ENCODE results near the gene GTF2E1. TPM values are rescaled to one million over a fixed set of nuclear protein-coding genes. Genes with fewer than 3 reads are reported as not detected.

The GTF2E1 gene
- total and polyA plus RNA-seq, 7 experiments from 2014 or later: 8.4 to 27.3 (median 13.8) TPM

GRCh38 chr3:120795017-120795648, 52.6 kb downstream of the GTF2E1 start:
- POLR2A ChIA-PET: interaction anchor here (0.9 to 1.2 kb wide), 3 partner anchors 198 to 236 kb away, joined by 3 to 4 read pairs (median 3); partner anchors contain the start of gene NDUFB4
- CTCF ChIA-PET: interaction anchor here (0.6 to 4.7 kb wide), 16 partner anchors 9 to 966 kb away, joined by 3 to 114 read pairs (median 3); partner anchors contain the start of gene NDUFB4
- Histone ChIP-seq H3K27ac (ENCODE audit: low read depth, low read length) (no peak overlapping the region), H3K4me1 (ENCODE audit: control insufficient read depth in 2 of 2, insufficient read depth in 2 of 2, low read length in 2 of 2) (peaks cover 0 to 4% of the 10 kb centered on the region in 2 donors), H3K36me3 (ENCODE audit: control insufficient read depth in 2 of 3, insufficient read depth in 3 of 3, low read length in 3 of 3) (no peaks in the 10 kb centered on the region), H3K27me3 (ENCODE audit: control insufficient read depth in 2 of 2, insufficient read depth in 2 of 2, low read length in 2 of 2) (no peaks in the 10 kb centered on the region), H3K4me3 (ENCODE audit: low read length) (no peak overlapping the region), H3K9me3 (ENCODE audit: control insufficient read depth in 2 of 3, low read length in 3 of 3) (no peaks in the 10 kb centered on the region)
- peaks cover 0 to 2% (median 0%) of the 10 kb centered on the region in 11 donors for H3K9me3 Mint-ChIP-seq
- H3K4me3 Mint-ChIP-seq: no peak overlapping the region
- ATAC-seq (peak; percentile 96), DNase-seq (peak; percentile 62 to 83 (median 79))
- peaks cover 0 to 20% (median 17%) of the 10 kb centered on the region in 7 donors for H3K4me1 Mint-ChIP-seq
- H3K27me3 Mint-ChIP-seq: no peaks in the 10 kb centered on the region
- intact Hi-C loops (cut with micrococcal nuclease): loop anchor here (1.0 to 10.0 kb wide), 11 partner anchors 52 to 900 kb away; partner anchors contain the start of genes GTF2E1 (in 2 of the 2), NDUFB4 (in 2 of the 2), RABL3 (in 2 of the 2) and LRRC58 (in 1 of the 2)
- H3K27ac Mint-ChIP-seq: no peak overlapping the region
- H3K36me3 Mint-ChIP-seq: no peaks in the 10 kb centered on the region

- no peak for ATAC-seq
- POLR2A ChIA-PET: interaction anchor here (1.2 kb wide), 1 partner anchor 200 kb away, joined by 4 read pairs; the partner anchor contains the start of gene NDUFB4
- no peaks in the 10 kb centered on the region for H3K36me3 Mint-ChIP-seq
- Histone ChIP-seq H3K36me3 (ENCODE audit: control insufficient read depth in 2 of 3, insufficient read depth in 3 of 3, low read length in 3 of 3) (no peaks in the 10 kb centered on the region), H3K9me3 (ENCODE audit: control insufficient read depth in 2 of 3, low read length in 3 of 3) (no peaks in the 10 kb centered on the region), H3K27ac (ENCODE audit: low read depth, low read length) (no peak overlapping the region), H3K4me1 (ENCODE audit: control insufficient read depth in 2 of 2, insufficient read depth in 2 of 2, low read length in 2 of 2) (peaks cover 0 to 4% of the 10 kb centered on the region in 2 donors), H3K4me3 (ENCODE audit: low read length) (no peak overlapping the region), H3K27me3 (ENCODE audit: control insufficient read depth in 2 of 2, insufficient read depth in 2 of 2, low read length in 2 of 2) (no peaks in the 10 kb centered on the region)
- no peak overlapping the region for H3K4me3 Mint-ChIP-seq
- intact Hi-C loops (cut with micrococcal nuclease): loop anchor here (1.0 to 10.0 kb wide), 11 partner anchors 53 to 901 kb away; partner anchors contain the start of genes GTF2E1 (in 2 of the 2), NDUFB4 (in 2 of the 2), RABL3 (in 2 of the 2) and LRRC58 (in 1 of the 2)
- no peaks in the 10 kb centered on the region for H3K9me3 Mint-ChIP-seq
- CTCF ChIA-PET: interaction anchor here (0.8 to 4.7 kb wide), 5 partner anchors 9 to 552 kb away, joined by 3 to 114 read pairs (median 3); no protein-coding TSS in a partner anchor
- peaks cover 0 to 13% (median 12%) of the 10 kb centered on the region in 7 donors for H3K4me1 Mint-ChIP-seq
- peaks cover 0 to 1% (median 0%) of the 10 kb centered on the region in 5 donors for H3K27me3 Mint-ChIP-seq
- DNase-seq: no peak
- no peak overlapping the region for H3K27ac Mint-ChIP-seq
Observed at GRCh38 chr3:120795959-120796358, 53.4 kb downstream of the GTF2E1 start.

DNA sequence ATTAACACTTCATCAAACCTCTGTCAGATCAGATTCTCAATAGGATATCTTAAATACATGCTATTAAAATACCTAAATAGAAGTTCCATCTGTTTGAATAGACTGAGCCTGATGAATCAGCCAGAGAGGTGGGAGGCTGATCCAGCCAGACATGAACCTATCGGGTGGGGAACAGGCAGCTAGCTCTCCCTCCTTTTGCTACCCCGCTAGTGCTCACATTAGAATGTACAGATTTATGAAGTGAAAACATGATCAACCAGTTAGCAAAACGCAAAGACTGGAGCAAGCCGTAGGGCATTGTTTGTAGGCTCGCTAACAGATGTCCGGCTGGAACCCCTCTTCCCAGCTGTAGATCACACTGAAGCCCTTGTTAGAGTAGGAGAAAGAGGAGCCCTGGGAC, 54.4 kb downstream of the GTF2E1 start:
- Mint-ChIP-seq H3K36me3 (no peaks in the 10 kb centered on the region), H3K4me3 (no peak overlapping the region), H3K27ac (no peak overlapping the region), H3K4me1 (peaks cover 0 to 3% (median 1%) of the 10 kb centered on the region in 7 donors), H3K27me3 (peaks cover 0 to 5% (median 0%) of the 10 kb centered on the region in 5 donors), H3K9me3 (no peaks in the 10 kb centered on the region)
- H3K27ac ChIP-seq (ENCODE audit: low read depth, low read length): no peak overlapping the region
- no peaks in the 10 kb centered on the region for H3K27me3 ChIP-seq (ENCODE audit: control insufficient read depth in 2 of 2, insufficient read depth in 2 of 2, low read length in 2 of 2)
- H3K4me1 ChIP-seq (ENCODE audit: control insufficient read depth in 2 of 2, insufficient read depth in 2 of 2, low read length in 2 of 2): peaks cover 0 to 2% of the 10 kb centered on the region in 2 donors
- ATAC-seq (no peak), DNase-seq (no peak)
- no peak overlapping the region for H3K4me3 ChIP-seq (ENCODE audit: low read length)
- H3K9me3 ChIP-seq (ENCODE audit: control insufficient read depth in 2 of 3, low read length in 3 of 3): no peaks in the 10 kb centered on the region
- H3K36me3 ChIP-seq (ENCODE audit: control insufficient read depth in 2 of 3, insufficient read depth in 3 of 3, low read length in 3 of 3): no peaks in the 10 kb centered on the region
- ChIA-PET CTCF (interaction anchor here (1.3 kb wide), 1 partner anchor 238 kb away, joined by 5 read pairs; no protein-coding TSS in a partner anchor), POLR2A (no interaction called here)
- intact Hi-C loops (cut with micrococcal nuclease): loop anchor here (5.0 to 10.0 kb wide), 4 partner anchors 110 to 902 kb away; partner anchors contain the start of gene LRRC58 (in 1 of the 2)

- H3K4me3 Mint-ChIP-seq: no peak overlapping the region
- H3K27me3 Mint-ChIP-seq: peaks cover 0 to 5% (median 0%) of the 10 kb centered on the region in 5 donors
- ChIA-PET POLR2A (no interaction called here), CTCF (interaction anchor here (0.8 to 1.3 kb wide), 2 partner anchors 238 to 239 kb away, joined by 3 to 5 read pairs; no protein-coding TSS in a partner anchor)
- Histone ChIP-seq H3K4me1 (ENCODE audit: control insufficient read depth in 2 of 2, insufficient read depth in 2 of 2, low read length in 2 of 2) (no peaks in the 10 kb centered on the region), H3K9me3 (ENCODE audit: control insufficient read depth in 2 of 3, low read length in 3 of 3) (no peaks in the 10 kb centered on the region), H3K4me3 (ENCODE audit: low read length) (no peak overlapping the region), H3K27me3 (ENCODE audit: control insufficient read depth in 2 of 2, insufficient read depth in 2 of 2, low read length in 2 of 2) (no peaks in the 10 kb centered on the region), H3K36me3 (ENCODE audit: control insufficient read depth in 2 of 3, insufficient read depth in 3 of 3, low read length in 3 of 3) (no peaks in the 10 kb centered on the region), H3K27ac (ENCODE audit: low read depth, low read length) (no peak overlapping the region)
- DNase-seq: no peak
- H3K9me3 Mint-ChIP-seq: no peaks in the 10 kb centered on the region
- H3K4me1 Mint-ChIP-seq: no peaks in the 10 kb centered on the region
- no peak overlapping the region for H3K27ac Mint-ChIP-seq
- no peaks in the 10 kb centered on the region for H3K36me3 Mint-ChIP-seq
- no peak for ATAC-seq
- intact Hi-C loops (cut with micrococcal nuclease): loop anchor here (5.0 to 10.0 kb wide), 4 partner anchors 111 to 903 kb away; partner anchors contain the start of gene LRRC58 (in 1 of the 2)
Observed at GRCh38 chr3:120797857-120798256, 55.3 kb downstream of the GTF2E1 start.

DNA sequence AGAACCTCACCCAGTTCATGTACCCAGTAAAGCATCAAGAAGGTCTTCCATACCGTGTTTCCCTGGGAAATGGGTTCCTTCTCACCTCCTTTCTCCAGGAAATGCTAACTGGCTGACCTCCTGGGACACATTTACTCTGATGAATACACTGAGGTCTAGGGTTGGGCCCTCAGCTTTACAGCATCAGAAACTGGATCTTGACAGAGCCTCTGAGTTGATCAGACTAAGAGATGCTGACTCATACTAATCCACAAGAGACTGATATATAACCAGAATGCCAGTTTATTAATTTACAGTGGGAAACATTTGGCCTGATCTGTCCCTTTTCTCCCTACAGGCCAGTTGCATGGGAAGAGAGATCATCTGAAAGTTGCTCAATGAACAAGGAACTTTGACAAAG, 55.8 kb downstream of the GTF2E1 start:
- ChIA-PET POLR2A (no interaction called here), CTCF (interaction anchor here (0.8 to 1.3 kb wide), 2 partner anchors 238 to 239 kb away, joined by 3 to 5 read pairs; no protein-coding TSS in a partner anchor)
- Histone ChIP-seq H3K36me3 (ENCODE audit: control insufficient read depth in 2 of 3, insufficient read depth in 3 of 3, low read length in 3 of 3) (no peaks in the 10 kb centered on the region), H3K27ac (ENCODE audit: low read depth, low read length) (no peak overlapping the region), H3K9me3 (ENCODE audit: control insufficient read depth in 2 of 3, low read length in 3 of 3) (no peaks in the 10 kb centered on the region), H3K4me3 (ENCODE audit: low read length) (no peak overlapping the region), H3K27me3 (ENCODE audit: control insufficient read depth in 2 of 2, insufficient read depth in 2 of 2, low read length in 2 of 2) (no peaks in the 10 kb centered on the region), H3K4me1 (ENCODE audit: control insufficient read depth in 2 of 2, insufficient read depth in 2 of 2, low read length in 2 of 2) (no peaks in the 10 kb centered on the region)
- Mint-ChIP-seq H3K27me3 (peaks cover 0 to 5% (median 0%) of the 10 kb centered on the region in 5 donors), H3K9me3 (no peaks in the 10 kb centered on the region), H3K4me1 (no peaks in the 10 kb centered on the region), H3K27ac (no peak overlapping the region), H3K36me3 (no peaks in the 10 kb centered on the region), H3K4me3 (no peak overlapping the region)
- DNase-seq (no peak), ATAC-seq (no peak)
- intact Hi-C loops (cut with micrococcal nuclease): loop anchor here (5.0 to 10.0 kb wide), 4 partner anchors 111 to 904 kb away; partner anchors contain the start of gene LRRC58 (in 1 of the 2)

DNA sequence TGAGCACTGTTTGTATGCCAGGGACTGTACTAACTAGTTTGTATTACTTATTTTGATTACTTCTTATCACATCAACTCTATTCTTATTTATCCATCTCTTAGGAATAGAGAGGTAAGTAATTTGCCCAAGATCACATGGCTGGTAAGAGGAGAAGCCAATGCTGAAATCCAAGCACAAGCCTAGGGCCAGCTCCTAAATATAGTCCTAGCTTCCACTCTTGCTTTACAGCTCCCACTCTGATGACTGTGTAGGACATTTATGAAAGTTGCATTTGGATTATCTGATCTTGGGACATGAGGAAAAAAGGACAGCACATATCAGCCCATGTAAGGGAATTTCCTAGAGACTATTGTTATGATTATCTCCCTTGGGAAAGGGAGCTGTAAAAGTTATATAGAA, 58.1 kb downstream of the GTF2E1 start:
- Mint-ChIP-seq H3K9me3 (no peaks in the 10 kb centered on the region), H3K27me3 (peaks cover 0 to 10% (median 1%) of the 10 kb centered on the region in 5 donors), H3K4me1 (no peaks in the 10 kb centered on the region), H3K27ac (no peak overlapping the region), H3K36me3 (no peaks in the 10 kb centered on the region), H3K4me3 (no peak overlapping the region)
- no peaks in the 10 kb centered on the region for H3K4me1 ChIP-seq (ENCODE audit: control insufficient read depth in 2 of 2, insufficient read depth in 2 of 2, low read length in 2 of 2)
- H3K36me3 ChIP-seq (ENCODE audit: control insufficient read depth in 2 of 3, insufficient read depth in 3 of 3, low read length in 3 of 3): no peaks in the 10 kb centered on the region
- no peaks in the 10 kb centered on the region for H3K9me3 ChIP-seq (ENCODE audit: control insufficient read depth in 2 of 3, low read length in 3 of 3)
- intact Hi-C loops (cut with micrococcal nuclease): no loop called here
- ATAC-seq (no peak), DNase-seq (no peak)
- ChIA-PET POLR2A (no interaction called here), CTCF (interaction anchor here (0.6 to 2.4 kb wide), 4 partner anchors 140 to 240 kb away, joined by 3 to 8 read pairs (median 3); partner anchors contain the start of gene NDUFB4)
- no peaks in the 10 kb centered on the region for H3K27me3 ChIP-seq (ENCODE audit: control insufficient read depth in 2 of 2, insufficient read depth in 2 of 2, low read length in 2 of 2)
- H3K4me3 ChIP-seq (ENCODE audit: low read length): no peak overlapping the region
- no peak overlapping the region for H3K27ac ChIP-seq (ENCODE audit: low read depth, low read length)

All from naive thymus-derived CD4-positive, alpha-beta T cell (primary cell).